ENCODE results near the gene POLN.
"Not testable (repeated sequence)": the region's sequence is repeated elsewhere in the genome, so short reads cannot be mapped to it uniquely, and the experiment has no call there.

The POLN gene

GRCh38 chr4:2275044-2275397 is 33.1 kb upstream of the POLN start:
- not testable (repeated sequence) for DNase-seq

GRCh38 chr4:2274320-2275043 is 32.6 kb upstream of the POLN start:
- DNase-seq = no peak

- no peak for DNase-seq
Observed at GRCh38 chr4:2273657-2274319, 31.9 kb upstream of the POLN start.

GRCh38 chr4:2273221-2273620 is 31.3 kb upstream of the POLN start:
- no peak for DNase-seq

- no peak for DNase-seq
Observed at GRCh38 chr4:2272828-2273120, 30.9 kb upstream of the POLN start.

- no peak for DNase-seq
Observed at GRCh38 chr4:2272026-2272827, 30.3 kb upstream of the POLN start.

- no peak for DNase-seq
Observed at GRCh38 chr4:2271279-2272025, 29.5 kb upstream of the POLN start.

GRCh38 chr4:2270341-2271165 is 28.6 kb upstream of the POLN start:
- no peak for DNase-seq

- DNase-seq = no peak
Observed at GRCh38 chr4:2269618-2270163, 27.8 kb upstream of the POLN start.

GRCh38 chr4:2269206-2269531 is 27.2 kb upstream of the POLN start:
- peak; percentile 4 for DNase-seq

GRCh38 chr4:2268357-2269205 is 26.7 kb upstream of the POLN start:
- DNase-seq = no peak

GRCh38 chr4:2267841-2268240 is 25.9 kb upstream of the POLN start:
- DNase-seq = no peak

GRCh38 chr4:2267320-2267811 is 25.4 kb upstream of the POLN start:
- no peak for DNase-seq

GRCh38 chr4:2266821-2267220 is 24.9 kb upstream of the POLN start:
- DNase-seq = no peak

GRCh38 chr4:2266181-2266580 is 24.3 kb upstream of the POLN start:
- DNase-seq = no peak

- DNase-seq = no peak
Observed at GRCh38 chr4:2265113-2266110, 23.5 kb upstream of the POLN start.

- peak; percentile 60 for DNase-seq
Observed at GRCh38 chr4:2264481-2265041, 22.6 kb upstream of the POLN start.

GRCh38 chr4:2263926-2264321 is 22.0 kb upstream of the POLN start:
- DNase-seq = peak; percentile 78

GRCh38 chr4:2262944-2263250 is 21.0 kb upstream of the POLN start:
- DNase-seq = no peak
